HepG2 (cell line): Measurements from ENCODE around the gene RIPOR3. TPM values are rescaled to one million over a fixed set of nuclear protein-coding genes. Genes with fewer than 3 reads are reported as not detected.

Source experiments
- ATAC-seq: fragments of 200-7000 bp; cut with Tn5 transposase; 3 replicates; pipeline ENCODE4 v1.9.1; 2020; ENCODE audit warnings: mild to moderate bottlenecking, moderate library complexity
- BruUV-seq: library from RNA; stranded (reverse); fragments of 400-500 nt; replicated peaks from 2 replicates; lab custom pipeline; 2021; lab: Mats Ljungman, UMichigan
- CTCF ChIA-PET: fragments of 300-600 bp; formaldehyde crosslinking; extraction: SDS; loops from one replicate; lab custom pipeline; 2021; ENCODE audit warnings: low total read pairs, inconsistent platforms, low intra/inter-chr PET ratio; lab: Yijun Ruan, JAX
- POLR2A ChIA-PET: fragments of 350-600 bp; sonication (Branson Sonifier 250); formaldehyde crosslinking; loops from one replicate; lab custom pipeline; 2020; ENCODE audit warnings: antibody characterized with exemption, inconsistent platforms; lab: Yijun Ruan, JAX
- DNase-seq: peaks from one replicate; pipeline ENCODE4 v3.0.0-alpha.2; 2015; ENCODE audit warnings: low spot score
- FAIRE-seq: peaks from 3 replicates; lab custom pipeline; 2011; peaks lifted over from hg19 to GRCh38; lab: Jason Lieb, UNC
- H2AFZ ChIP-seq: one replicate; pipeline ENCODE4 v1.6.1; 2011; ENCODE audit warnings: low read length, inconsistent platforms
- H3K27ac ChIP-seq: fragments of 300-600 bp; 3 replicates; pipeline ENCODE4 v1.8.0; 2011; ENCODE audit warnings: mixed run types, mild to moderate bottlenecking, mixed read lengths, low read length, inconsistent platforms; ENCODE audit not compliant: insufficient read depth; ENCODE audit errors: extremely low read length
- H3K27me3 ChIP-seq, 2 experiments: fragments of 200-600 bp in 1 of 2; 2 replicates in 1 of 2; 3 replicates in 1 of 2; pipeline versions ENCODE4 v1.6.0 to v1.8.0; 2011; ENCODE audit warnings: low read length in 2 of 2, mild to moderate bottlenecking in 2 of 2, moderate library complexity in 2 of 2, inconsistent platforms in 1 of 2; ENCODE audit not compliant: insufficient read depth in 2 of 2, control insufficient read depth in 1 of 2
- H3K36me3 ChIP-seq, 2 experiments: fragments of 200-600 bp in 1 of 2; replicated peaks in 1 of 2; 2 replicates in 1 of 2; 3 replicates in 1 of 2; pipeline versions ENCODE4 v1.5.1 to v1.8.0; 2011; ENCODE audit warnings: low read length in 2 of 2, inconsistent platforms in 1 of 2; ENCODE audit not compliant: insufficient read depth in 2 of 2, control insufficient read depth in 1 of 2
- H3K4me1 ChIP-seq: 2 replicates; pipeline ENCODE4 v1.5.1; 2012; ENCODE audit warnings: low read length, inconsistent platforms; ENCODE audit not compliant: insufficient read depth
- H3K4me2 ChIP-seq: 2 replicates; pipeline ENCODE4 v1.6.0; 2011; ENCODE audit warnings: low read depth, low read length, inconsistent platforms
- H3K4me3 ChIP-seq, 3 experiments: fragments of 200-600 bp in 1 of 3; sonication (generic), shearing (Covaris generic) in 1 of 3; replicated peaks in 1 of 3; 2 replicates each; pipeline ENCODE4 v1.5.1; 2011 to 2016; ENCODE audit warnings: low read length in 3 of 3, inconsistent platforms in 2 of 3, low read depth in 2 of 3, mild to moderate bottlenecking in 2 of 3, control low read depth in 1 of 3, mixed read lengths in 1 of 3; ENCODE audit not compliant: insufficient read depth in 1 of 3
- H3K79me2 ChIP-seq: one replicate; pipeline ENCODE4 v1.6.1; 2011; ENCODE audit warnings: low read length, inconsistent platforms; ENCODE audit not compliant: insufficient read depth
- H3K9ac ChIP-seq: 2 replicates; pipeline ENCODE4 v1.6.0; 2011; ENCODE audit warnings: mild to moderate bottlenecking, low read depth, low read length, inconsistent platforms; ENCODE audit not compliant: insufficient read depth
- H3K9me3 ChIP-seq: 2 replicates; pipeline ENCODE4 v1.5.1; 2012; ENCODE audit warnings: mild to moderate bottlenecking, low read length
- H4K20me1 ChIP-seq: 2 replicates; pipeline ENCODE4 v1.6.0; 2011; ENCODE audit warnings: inconsistent platforms, mild to moderate bottlenecking, low read length, moderate library complexity; ENCODE audit not compliant: insufficient read depth
- KLF16 ChIP-seq, 2 experiments: sonication (generic) in 1 of 2; formaldehyde crosslinking in 1 of 2; IDR thresholded peaks; 2 replicates each; pipeline versions ENCODE4 v1.6.1 to v1.8.0; 2016 to 2023; ENCODE audit warnings: missing genetic modification reagents in 2 of 2, missing compliant biosample characterization in 1 of 2
- NFE2 ChIP-seq: sonication (generic); formaldehyde crosslinking; IDR thresholded peaks from 2 replicates; pipeline ENCODE4 v1.4.0; 2020; ENCODE audit warnings: missing genetic modification reagents
- U2AF2 ChIP-seq: fragments of 200-400 bp; formaldehyde crosslinking; IDR thresholded peaks from 2 replicates; pipeline ENCODE4 v1.6.1; 2017; ENCODE audit warnings: low read depth, mild to moderate bottlenecking, low read length
- ZNF441 ChIP-seq: sonication (generic); formaldehyde crosslinking; IDR thresholded peaks from 2 replicates; pipeline ENCODE4 v1.7.0; 2021; ENCODE audit warnings: missing genetic modification reagents, borderline replicate concordance
- WGBS: methylation state at CpG from one replicate; pipeline ENCODE4 v1.1.6; 2017; ENCODE audit warnings: low lambda C conversion rate; 5-methylcytosine and 5-hydroxymethylcytosine counted together
- in situ Hi-C: cut with HindIII; loops from 2 replicates; pipeline ENCODE4 v1.10.0; 2017; ENCODE audit warnings: low pct_unique_long_range_greater_than_20kb; ENCODE audit not compliant: extremely low pct_ligation_motif_present
- intact Hi-C: fragments of 100-400 bp; cut with micrococcal nuclease; formaldehyde crosslinking; loops from one replicate; pipeline ENCODE4 v1.10.0; 2022; ENCODE audit not compliant: unreplicated experiment
- polyA plus RNA-seq, 8 experiments: library from polyadenylated mRNA; depleted of rRNA in 3 of 8; stranded (reverse) in 7 of 8; unstranded in 1 of 8; fragments of >200 nt; fragmentation: Illumina TruSeq in 4 of 8; extraction: Trizol in 4 of 8; gene quantifications; 2 replicates each; pipeline versions ENCODE4 v1.2.1 to v1.2.3, GENCODE V29; 2011 to 2016; ENCODE audit warnings: low read depth in 4 of 8, missing spikeins in 1 of 8, mixed read lengths in 1 of 8; ENCODE audit not compliant: insufficient read depth in 1 of 8
- total RNA-seq, 5 experiments: library from RNA; depleted of rRNA; stranded (reverse); fragments of >200 nt; fragmentation: Illumina TruSeq; extraction: Trizol; gene quantifications; 2 replicates each; pipeline ENCODE4 v1.2.3, GENCODE V29; 2016; ENCODE audit warnings: low read depth in 1 of 5
- TF ChIP-seq, protein P1 (sequence below): sonication (generic); formaldehyde crosslinking; IDR thresholded peaks from 2 replicates; pipeline ENCODE4 v1.5.1; 2020; ENCODE audit warnings: mild to moderate bottlenecking, missing genetic modification reagents, moderate library complexity
- TF ChIP-seq, protein P2 (sequence below): sonication (generic); formaldehyde crosslinking; IDR thresholded peaks from 2 replicates; pipeline ENCODE4 v1.5.0; 2020; ENCODE audit warnings: mild to moderate bottlenecking, missing genetic modification reagents, moderate library complexity

The RIPOR3 gene
- total and polyA plus RNA-seq, 2 of the 13 experiments (the other 11 are each of a cell fraction or from before 2014, with no cell fraction given): 0.18 TPM; not detected in 1

DNA sequence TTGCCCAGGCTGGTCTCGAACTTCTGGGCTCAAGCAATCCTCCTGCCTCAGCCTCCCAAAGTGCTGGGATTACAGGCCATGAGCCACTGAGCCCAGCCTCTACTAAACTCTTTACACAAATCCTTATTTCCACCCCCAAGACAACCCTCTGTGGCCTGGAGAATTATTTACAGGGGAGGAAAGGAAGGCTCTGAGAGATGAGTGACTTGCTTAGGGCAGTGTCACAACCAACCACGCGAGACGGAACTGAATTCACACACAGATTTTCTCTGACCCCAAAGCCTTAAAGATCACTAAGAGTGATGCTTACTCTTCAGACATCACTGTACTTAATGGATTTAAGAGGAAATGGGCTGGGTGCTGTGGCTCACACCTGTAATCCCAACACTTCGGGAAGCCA, 86.2 kb downstream of the RIPOR3 start (continued):
- no peak for TF ChIP-seq U2AF2

DNA sequence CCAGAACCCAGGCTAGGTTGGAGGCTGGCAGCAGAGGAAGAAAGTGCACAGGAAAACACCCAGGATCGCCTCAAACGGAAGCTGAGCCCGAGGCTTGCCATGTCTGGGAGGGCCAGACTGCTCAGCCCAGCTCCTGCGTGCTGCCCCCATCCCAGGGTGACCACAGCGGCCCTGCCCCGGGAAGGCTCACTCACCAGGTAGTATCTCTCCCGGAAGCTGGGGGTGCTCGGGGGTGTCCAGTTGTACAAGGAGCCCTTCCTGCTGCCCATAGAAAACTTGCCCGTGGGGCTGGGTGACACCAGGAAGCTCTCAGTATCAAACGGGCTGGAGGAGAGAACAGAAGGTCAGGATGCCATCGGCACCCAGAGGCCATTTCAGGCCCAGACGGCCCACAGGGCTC, 86.9 kb downstream of the RIPOR3 start:
- peaks cover 11 to 34% of the 10 kb centered on the region in 2 experiments; a peak in 3 of 5 replicates for H3K27me3 ChIP-seq
- ChIA-PET CTCF (no interaction called here), POLR2A (interaction anchor here (1.0 kb wide), 1 partner anchor 10 kb away, joined by 5 read pairs; no protein-coding TSS in a partner anchor)
- peaks cover 21% of the 10 kb centered on the region for H3K4me1 ChIP-seq
- H4K20me1 ChIP-seq: no peaks in the 10 kb centered on the region
- no peak overlapping the region for H3K27ac ChIP-seq
- no peak overlapping the region for H3K4me3 ChIP-seq
- no peak overlapping the region for H3K4me2 ChIP-seq
- H3K36me3 ChIP-seq: no peaks in the 10 kb centered on the region
- 46% methylated on average over 12 of the region's 12 CpGs for WGBS
- intact Hi-C loops (no loop called here), in situ Hi-C loops (no loop called here)
- ATAC-seq: no peak
- H3K79me2 ChIP-seq: no peaks in the 10 kb centered on the region
- H3K9ac ChIP-seq: no peak overlapping the region
- H3K9me3 ChIP-seq: no peaks in the 10 kb centered on the region
- no peak for FAIRE-seq
- TF ChIP-seq, protein P1, sequence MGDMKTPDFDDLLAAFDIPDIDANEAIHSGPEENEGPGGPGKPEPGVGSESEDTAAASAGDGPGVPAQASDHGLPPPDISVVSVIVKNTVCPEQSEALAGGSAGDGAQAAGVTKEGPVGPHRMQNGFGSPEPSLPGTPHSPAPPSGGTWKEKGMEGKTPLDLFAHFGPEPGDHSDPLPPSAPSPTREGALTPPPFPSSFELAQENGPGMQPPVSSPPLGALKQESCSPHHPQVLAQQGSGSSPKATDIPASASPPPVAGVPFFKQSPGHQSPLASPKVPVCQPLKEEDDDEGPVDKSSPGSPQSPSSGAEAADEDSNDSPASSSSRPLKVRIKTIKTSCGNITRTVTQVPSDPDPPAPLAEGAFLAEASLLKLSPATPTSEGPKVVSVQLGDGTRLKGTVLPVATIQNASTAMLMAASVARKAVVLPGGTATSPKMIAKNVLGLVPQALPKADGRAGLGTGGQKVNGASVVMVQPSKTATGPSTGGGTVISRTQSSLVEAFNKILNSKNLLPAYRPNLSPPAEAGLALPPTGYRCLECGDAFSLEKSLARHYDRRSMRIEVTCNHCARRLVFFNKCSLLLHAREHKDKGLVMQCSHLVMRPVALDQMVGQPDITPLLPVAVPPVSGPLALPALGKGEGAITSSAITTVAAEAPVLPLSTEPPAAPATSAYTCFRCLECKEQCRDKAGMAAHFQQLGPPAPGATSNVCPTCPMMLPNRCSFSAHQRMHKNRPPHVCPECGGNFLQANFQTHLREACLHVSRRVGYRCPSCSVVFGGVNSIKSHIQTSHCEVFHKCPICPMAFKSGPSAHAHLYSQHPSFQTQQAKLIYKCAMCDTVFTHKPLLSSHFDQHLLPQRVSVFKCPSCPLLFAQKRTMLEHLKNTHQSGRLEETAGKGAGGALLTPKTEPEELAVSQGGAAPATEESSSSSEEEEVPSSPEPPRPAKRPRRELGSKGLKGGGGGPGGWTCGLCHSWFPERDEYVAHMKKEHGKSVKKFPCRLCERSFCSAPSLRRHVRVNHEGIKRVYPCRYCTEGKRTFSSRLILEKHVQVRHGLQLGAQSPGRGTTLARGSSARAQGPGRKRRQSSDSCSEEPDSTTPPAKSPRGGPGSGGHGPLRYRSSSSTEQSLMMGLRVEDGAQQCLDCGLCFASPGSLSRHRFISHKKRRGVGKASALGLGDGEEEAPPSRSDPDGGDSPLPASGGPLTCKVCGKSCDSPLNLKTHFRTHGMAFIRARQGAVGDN: peak; percentile 21; the same call in 1 of the 2 replicates
- TF ChIP-seq, protein P2, sequence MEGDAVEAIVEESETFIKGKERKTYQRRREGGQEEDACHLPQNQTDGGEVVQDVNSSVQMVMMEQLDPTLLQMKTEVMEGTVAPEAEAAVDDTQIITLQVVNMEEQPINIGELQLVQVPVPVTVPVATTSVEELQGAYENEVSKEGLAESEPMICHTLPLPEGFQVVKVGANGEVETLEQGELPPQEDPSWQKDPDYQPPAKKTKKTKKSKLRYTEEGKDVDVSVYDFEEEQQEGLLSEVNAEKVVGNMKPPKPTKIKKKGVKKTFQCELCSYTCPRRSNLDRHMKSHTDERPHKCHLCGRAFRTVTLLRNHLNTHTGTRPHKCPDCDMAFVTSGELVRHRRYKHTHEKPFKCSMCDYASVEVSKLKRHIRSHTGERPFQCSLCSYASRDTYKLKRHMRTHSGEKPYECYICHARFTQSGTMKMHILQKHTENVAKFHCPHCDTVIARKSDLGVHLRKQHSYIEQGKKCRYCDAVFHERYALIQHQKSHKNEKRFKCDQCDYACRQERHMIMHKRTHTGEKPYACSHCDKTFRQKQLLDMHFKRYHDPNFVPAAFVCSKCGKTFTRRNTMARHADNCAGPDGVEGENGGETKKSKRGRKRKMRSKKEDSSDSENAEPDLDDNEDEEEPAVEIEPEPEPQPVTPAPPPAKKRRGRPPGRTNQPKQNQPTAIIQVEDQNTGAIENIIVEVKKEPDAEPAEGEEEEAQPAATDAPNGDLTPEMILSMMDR (CRISPR knock-in tag): no peak
- TF ChIP-seq KLF16 (CRISPR knock-in tag; IDR thresholded peaks at IDR 0.05) (peak in 1 of 2 experiments; percentile 31; a peak in 1 of 4 replicates), NFE2 (no peak), ZNF441 (no peak)
- no TSS peak for BruUV-seq
- DNase-seq: no peak
- H2AFZ ChIP-seq: no peak overlapping the region
